ENCODE results near the gene AUTS2.
A peak's percentile ranks its signal among the peaks of the same experiment; 100 is the strongest.

AUTS2 gene

GRCh38 chr7:69624435-69625230, 26.4 kb downstream of the AUTS2 start:
- DNase-seq (ENCODE audit: low spot score): no peak

- DNase-seq (ENCODE audit: low spot score): no peak
Observed at GRCh38 chr7:69625238-69625637, 27.0 kb downstream of the AUTS2 start.

- DNase-seq (ENCODE audit: low spot score): no peak
Observed at GRCh38 chr7:69625798-69626197, 27.5 kb downstream of the AUTS2 start.

GRCh38 chr7:69630292-69630691, 32.0 kb downstream of the AUTS2 start:
- DNase-seq (ENCODE audit: low spot score): peak; percentile 66

GRCh38 chr7:69631131-69631530, 32.9 kb downstream of the AUTS2 start:
- DNase-seq (ENCODE audit: low spot score): no peak

- no peak for DNase-seq (ENCODE audit: low spot score)
Observed at GRCh38 chr7:69632280-69632679, 34.0 kb downstream of the AUTS2 start.

- DNase-seq (ENCODE audit: low spot score): no peak
Observed at GRCh38 chr7:69633122-69633831, 35.0 kb downstream of the AUTS2 start.

- no peak for DNase-seq (ENCODE audit: low spot score)
Observed at GRCh38 chr7:69635555-69636185, 37.4 kb downstream of the AUTS2 start.

- DNase-seq (ENCODE audit: low spot score): no peak
Observed at GRCh38 chr7:69638674-69639073, 40.4 kb downstream of the AUTS2 start.

- no peak for DNase-seq (ENCODE audit: low spot score)
Observed at GRCh38 chr7:69640216-69640615, 41.9 kb downstream of the AUTS2 start.

- no peak for DNase-seq (ENCODE audit: low spot score)
Observed at GRCh38 chr7:69640925-69641594, 42.8 kb downstream of the AUTS2 start.

GRCh38 chr7:69643265-69643664, 45.0 kb downstream of the AUTS2 start:
- no peak for DNase-seq (ENCODE audit: low spot score)

- DNase-seq (ENCODE audit: low spot score): peak; percentile 55
Observed at GRCh38 chr7:69643708-69644445, 45.6 kb downstream of the AUTS2 start.

GRCh38 chr7:69645683-69646082, 47.4 kb downstream of the AUTS2 start:
- no peak for DNase-seq (ENCODE audit: low spot score)

- no peak for DNase-seq (ENCODE audit: low spot score)
Observed at GRCh38 chr7:69651101-69651590, 52.9 kb downstream of the AUTS2 start.

GRCh38 chr7:69652947-69653701, 54.8 kb downstream of the AUTS2 start:
- DNase-seq (ENCODE audit: low spot score): no peak

GRCh38 chr7:69653806-69654205, 55.5 kb downstream of the AUTS2 start:
- no peak for DNase-seq (ENCODE audit: low spot score)

GRCh38 chr7:69654381-69654780, 56.1 kb downstream of the AUTS2 start:
- no peak for DNase-seq (ENCODE audit: low spot score)

GRCh38 chr7:69654849-69655707, 56.8 kb downstream of the AUTS2 start:
- DNase-seq (ENCODE audit: low spot score): no peak

GRCh38 chr7:69656077-69656476, 57.8 kb downstream of the AUTS2 start:
- no peak for DNase-seq (ENCODE audit: low spot score)

All from kidney capillary endothelial cell (primary cell).